Tibial artery (tissue), 4 donors: ENCODE measurements around the gene F2RL2.

Source experiments
- DNase-seq, 2 donors: peaks; one replicate each; pipeline ENCODE4 v3.0.0-alpha.2; 2019
- H3K27ac ChIP-seq, 2 donors: fragments of 200-600 bp; sonication (generic) in 1 of 2; 1 replicate in 1 of 2; 2 replicates in 1 of 2; pipeline ENCODE4 v1.5.1; 2018 to 2019; ENCODE audit warnings: mild to moderate bottlenecking in 1 of 2
- H3K27me3 ChIP-seq, 2 donors: fragments of 200-600 bp; sonication (generic) in 1 of 2; one replicate each; pipeline versions ENCODE4 v1.5.1 to v1.6.0; 2016 to 2019
- H3K36me3 ChIP-seq, 3 donors: fragments of 200-600 bp; sonication (generic) in 2 of 3; one replicate each; pipeline ENCODE4 v1.5.1; 2016 to 2019; ENCODE audit warnings: mild to moderate bottlenecking in 2 of 3
- H3K4me1 ChIP-seq, 4 donors: fragments of 200-600 bp; sonication (generic) in 2 of 4; 1 replicate in 3 of 4; 2 replicates in 1 of 4; pipeline ENCODE4 v1.5.1; 2016 to 2019
- H3K4me3 ChIP-seq, 2 donors: fragments of 200-600 bp; sonication (generic) in 1 of 2; 1 replicate in 1 of 2; 2 replicates in 1 of 2; pipeline ENCODE4 v1.5.1; 2018 to 2019; ENCODE audit warnings: mild to moderate bottlenecking in 2 of 2
- H3K9me3 ChIP-seq, 3 donors: fragments of 200-600 bp; sonication (generic) in 1 of 3; one replicate each; pipeline ENCODE4 v1.5.1; 2016 to 2019
- CTCF ChIP-seq, 2 experiments: fragments of 200-600 bp in 1 of 2; fragments of 450-650 bp in 1 of 2; IDR thresholded peaks; one replicate each; pipeline ENCODE4 v1.5.1; 2017 to 2019; ENCODE audit warnings: antibody characterized with exemption in 2 of 2, mild to moderate bottlenecking in 1 of 2, moderate library complexity in 1 of 2
- intact Hi-C: fragments of 100-400 bp; cut with DNase I; formaldehyde crosslinking; loops from one replicate; pipeline ENCODE4 v1.15.0; 2023; ENCODE audit warnings: low total_unique reads

The F2RL2 gene

GRCh38 chr5:76594107-76594506 is 29.1 kb downstream of the F2RL2 start:
- H3K4me1 ChIP-seq, result no peaks in the 10 kb centered on the region
- H3K36me3 ChIP-seq, result no peaks in the 10 kb centered on the region
- intact Hi-C loops, result loop anchor here (5.0 kb wide), 1 partner anchor 268 kb away; no protein-coding TSS in a partner anchor
- no peak for TF ChIP-seq CTCF (IDR thresholded peaks at IDR 0.05)
- H3K9me3 ChIP-seq, result no peaks in the 10 kb centered on the region
- DNase-seq, result no peak
- no peak overlapping the region for H3K4me3 ChIP-seq
- H3K27ac ChIP-seq, result no peak overlapping the region
- H3K27me3 ChIP-seq, result peaks cover 0 to 3% of the 10 kb centered on the region in 2 donors

GRCh38 chr5:76592692-76593091 is 30.5 kb downstream of the F2RL2 start:
- H3K27ac ChIP-seq, result no peak overlapping the region
- intact Hi-C loops, result loop anchor here (5.0 kb wide), 1 partner anchor 270 kb away; no protein-coding TSS in a partner anchor
- DNase-seq, result no peak
- peaks cover 0 to 3% of the 10 kb centered on the region in 2 donors for H3K27me3 ChIP-seq
- no peak for TF ChIP-seq CTCF (IDR thresholded peaks at IDR 0.05)
- no peak overlapping the region for H3K4me3 ChIP-seq
- H3K36me3 ChIP-seq, result no peaks in the 10 kb centered on the region
- H3K9me3 ChIP-seq, result no peaks in the 10 kb centered on the region
- H3K4me1 ChIP-seq, result no peaks in the 10 kb centered on the region

GRCh38 chr5:76591366-76591765 is 31.8 kb downstream of the F2RL2 start:
- no peak for TF ChIP-seq CTCF (IDR thresholded peaks at IDR 0.05)
- Histone ChIP-seq H3K4me1 (no peaks in the 10 kb centered on the region), H3K27ac (no peak overlapping the region), H3K9me3 (no peaks in the 10 kb centered on the region), H3K4me3 (no peak overlapping the region), H3K36me3 (no peaks in the 10 kb centered on the region), H3K27me3 (peaks cover 0 to 3% of the 10 kb centered on the region in 2 donors)
- DNase-seq, result no peak
- intact Hi-C loops, result loop anchor here (5.0 kb wide), 1 partner anchor 271 kb away; no protein-coding TSS in a partner anchor

- no peak overlapping the region for H3K4me3 ChIP-seq
- intact Hi-C loops, result loop anchor here (5.0 kb wide), 1 partner anchor 272 kb away; no protein-coding TSS in a partner anchor
- no peaks in the 10 kb centered on the region for H3K9me3 ChIP-seq
- H3K36me3 ChIP-seq, result no peaks in the 10 kb centered on the region
- DNase-seq, result no peak
- peaks cover 0 to 3% of the 10 kb centered on the region in 2 donors for H3K27me3 ChIP-seq
- no peaks in the 10 kb centered on the region for H3K4me1 ChIP-seq
- no peak for TF ChIP-seq CTCF (IDR thresholded peaks at IDR 0.05)
- no peak overlapping the region for H3K27ac ChIP-seq
These were observed 33.2 kb downstream of the F2RL2 start for GRCh38 chr5:76590027-76590426.

GRCh38 chr5:76586531-76586930 is 36.7 kb downstream of the F2RL2 start:
- Histone ChIP-seq H3K27ac (no peak overlapping the region), H3K4me3 (no peak overlapping the region), H3K4me1 (no peaks in the 10 kb centered on the region), H3K27me3 (no peaks in the 10 kb centered on the region), H3K9me3 (no peaks in the 10 kb centered on the region), H3K36me3 (no peaks in the 10 kb centered on the region)
- intact Hi-C loops, result no loop called here
- no peak for DNase-seq
- no peak for TF ChIP-seq CTCF (IDR thresholded peaks at IDR 0.05)

- DNase-seq, result no peak
- TF ChIP-seq CTCF (IDR thresholded peaks at IDR 0.05), result no peak
- H3K4me1 ChIP-seq, result no peaks in the 10 kb centered on the region
- no peak overlapping the region for H3K4me3 ChIP-seq
- intact Hi-C loops, result no loop called here
- H3K36me3 ChIP-seq, result no peaks in the 10 kb centered on the region
- H3K9me3 ChIP-seq, result no peaks in the 10 kb centered on the region
- H3K27me3 ChIP-seq, result no peaks in the 10 kb centered on the region
- no peak overlapping the region for H3K27ac ChIP-seq
These were observed 37.4 kb downstream of the F2RL2 start for GRCh38 chr5:76585783-76586217.
